Stimulated activated CD8-positive, alpha-beta memory T cell treated with anti-CD3 and anti-CD28 coated beads, Interleukin-4, amount 100 ng/mL, for 24 hours (primary cell): ENCODE measurements around the gene TRIAP1.
"Not testable (repeated sequence)": the region's sequence is repeated elsewhere in the genome, so short reads cannot be mapped to it uniquely, and the experiment has no call there.

Source experiments
- DNase-seq: peaks from one replicate; pipeline ENCODE4 v3.0.0-alpha.2; 2020; ENCODE audit warnings: low read depth

Gene TRIAP1

DNA sequence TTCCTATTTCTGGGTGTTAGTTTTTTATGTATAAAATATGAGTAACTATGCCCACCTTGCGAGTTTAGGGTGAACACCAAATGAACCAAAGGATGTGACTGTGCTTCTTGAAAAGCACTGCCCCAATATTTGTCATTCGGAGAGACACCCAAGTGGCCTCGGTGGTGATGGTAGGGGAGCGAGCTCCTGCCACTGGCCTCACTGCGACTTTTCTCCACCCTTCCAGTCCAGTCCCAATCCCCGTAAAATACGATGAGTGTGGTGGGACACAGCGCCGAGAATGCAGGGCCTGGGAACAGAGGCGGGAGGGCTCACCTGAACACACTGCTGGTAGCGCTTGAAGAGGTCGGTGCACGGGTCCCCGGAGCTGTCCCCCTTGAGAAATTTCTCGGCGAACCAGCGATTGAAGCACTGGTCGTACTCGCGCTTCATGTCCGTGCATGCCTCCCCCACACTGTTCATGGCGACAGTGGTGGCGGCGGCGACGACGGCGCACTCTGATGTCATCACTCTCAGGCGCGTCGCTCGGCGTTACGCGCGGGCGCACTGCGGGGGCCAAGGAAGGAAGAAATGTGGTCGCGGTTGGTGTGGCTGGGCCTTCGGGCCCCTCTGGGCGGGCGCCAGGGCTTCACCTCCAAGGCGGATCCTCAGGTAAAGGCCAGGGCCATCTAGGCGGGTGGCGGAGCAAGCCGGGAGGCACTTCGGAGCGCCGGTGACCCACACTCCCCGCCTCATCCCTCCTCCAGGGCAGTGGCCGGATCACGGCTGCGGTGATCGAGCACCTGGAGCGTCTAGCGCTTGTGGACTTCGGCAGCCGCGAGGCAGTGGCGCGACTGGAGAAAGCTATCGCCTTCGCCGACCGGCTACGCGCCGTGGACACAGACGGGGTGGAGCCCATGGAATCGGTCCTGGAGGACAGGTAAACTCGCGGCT, at the start of gene TRIAP1, which contains the start of gene GATC:
Gene TRIAP1 (minus strand): TSS at position 474 of the 933 bp plus-strand sequence. CDS start 12 bp downstream, at position 462.
Gene GATC (plus strand): TSS at position 534 of the 933 bp plus-strand sequence. CDS start 37 bp downstream, at position 571.
- DNase-seq: peak; percentile 83

DNA sequence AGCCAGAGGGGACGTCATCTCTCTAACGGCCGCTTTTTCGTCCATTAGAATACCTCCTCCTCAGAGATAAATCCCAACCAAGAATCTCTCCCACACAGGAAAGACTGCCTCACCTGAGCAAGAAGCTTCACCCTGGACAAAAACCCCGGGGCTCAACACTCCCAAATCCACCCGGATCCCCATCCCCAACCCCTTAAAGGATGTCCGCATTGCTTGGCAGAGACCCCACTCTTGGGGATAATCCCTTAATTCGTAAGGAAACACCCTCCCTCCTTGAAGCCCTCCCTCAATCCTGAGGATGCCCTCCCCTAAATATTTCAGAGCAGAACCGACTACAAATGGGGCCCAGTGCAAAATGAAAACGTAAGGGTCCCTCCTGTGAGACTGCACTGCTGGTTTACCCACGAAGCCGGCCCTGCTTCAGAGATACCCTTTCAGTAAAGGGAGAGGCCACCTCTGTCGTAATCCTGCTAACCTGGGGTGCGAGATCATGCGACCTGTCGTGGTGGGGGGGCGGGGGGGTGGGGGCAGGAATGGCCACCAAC, 49.1 kb upstream of the TRIAP1 start:
- no peak for DNase-seq

DNA sequence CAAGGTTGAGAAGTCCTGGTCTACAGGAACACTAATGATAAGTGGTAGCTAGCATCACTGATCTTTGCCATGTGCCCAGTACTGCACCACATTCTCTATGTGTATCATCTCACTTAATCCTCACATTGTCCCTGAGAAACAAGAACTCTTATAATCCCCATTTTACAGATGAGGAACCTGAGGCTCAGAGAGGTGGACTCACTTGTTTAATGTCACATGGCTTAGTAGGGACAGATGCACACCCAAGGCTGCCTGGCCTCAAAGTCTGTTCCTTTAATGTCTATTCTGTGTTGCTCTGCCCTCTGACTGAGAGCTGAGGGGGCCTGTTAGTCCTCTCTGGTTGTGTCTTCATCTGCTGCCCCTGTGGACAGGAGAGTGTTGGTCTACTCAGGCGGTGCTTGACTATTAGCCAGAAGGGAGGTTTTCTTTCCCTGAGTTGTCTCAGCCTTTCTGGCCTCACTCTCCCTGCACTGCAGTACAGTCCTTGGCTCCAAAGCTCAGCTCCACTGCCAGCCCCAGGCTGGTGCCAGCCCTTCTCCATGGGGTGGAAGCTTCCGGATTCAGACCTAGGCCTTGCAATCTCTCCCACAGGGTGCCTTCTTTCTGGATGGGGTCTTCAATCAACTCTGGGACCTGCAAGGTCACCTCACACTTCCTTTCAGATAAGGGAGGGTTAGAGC, 44.8 kb upstream of the TRIAP1 start:
- no peak for DNase-seq

DNA sequence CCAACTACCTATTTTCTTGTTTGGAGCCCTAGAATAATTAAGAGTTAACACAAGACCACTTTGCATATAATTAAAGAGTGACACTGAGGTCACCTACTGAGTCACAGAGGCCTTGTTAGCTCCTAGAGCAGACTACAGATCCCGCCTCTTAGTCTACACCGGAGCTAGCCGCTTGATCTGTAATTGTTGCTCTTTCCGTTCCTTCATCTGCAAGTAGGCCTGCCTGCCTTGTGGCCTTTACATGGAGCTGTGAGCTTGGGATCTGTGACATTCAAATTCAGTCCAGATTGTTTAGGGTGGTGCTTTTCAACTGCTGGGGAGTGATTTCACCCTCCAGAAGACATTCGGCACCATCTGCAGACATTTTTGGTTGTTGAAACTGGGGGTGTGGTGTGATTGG, 44.1 kb upstream of the TRIAP1 start:
- no peak for DNase-seq

DNA sequence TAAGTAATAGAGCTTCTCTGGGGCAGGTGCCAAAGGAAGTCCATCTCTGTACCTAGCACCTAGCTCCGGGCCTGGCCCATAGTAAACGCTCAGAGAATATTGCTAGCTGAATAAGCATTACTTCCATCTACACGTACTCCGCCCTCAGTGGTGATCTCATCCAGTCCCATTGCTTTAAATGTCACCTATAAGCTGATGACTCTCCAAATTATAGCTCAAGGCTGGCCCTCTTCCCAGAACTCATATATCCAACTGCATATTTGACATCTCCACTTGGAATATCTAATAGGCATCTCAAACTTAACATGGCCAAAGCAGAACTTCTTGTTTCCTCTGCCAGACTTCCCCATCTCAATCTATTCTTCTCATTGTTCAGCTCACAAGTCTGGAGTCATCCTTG, 42.8 kb upstream of the TRIAP1 start:
- DNase-seq: no peak

DNA sequence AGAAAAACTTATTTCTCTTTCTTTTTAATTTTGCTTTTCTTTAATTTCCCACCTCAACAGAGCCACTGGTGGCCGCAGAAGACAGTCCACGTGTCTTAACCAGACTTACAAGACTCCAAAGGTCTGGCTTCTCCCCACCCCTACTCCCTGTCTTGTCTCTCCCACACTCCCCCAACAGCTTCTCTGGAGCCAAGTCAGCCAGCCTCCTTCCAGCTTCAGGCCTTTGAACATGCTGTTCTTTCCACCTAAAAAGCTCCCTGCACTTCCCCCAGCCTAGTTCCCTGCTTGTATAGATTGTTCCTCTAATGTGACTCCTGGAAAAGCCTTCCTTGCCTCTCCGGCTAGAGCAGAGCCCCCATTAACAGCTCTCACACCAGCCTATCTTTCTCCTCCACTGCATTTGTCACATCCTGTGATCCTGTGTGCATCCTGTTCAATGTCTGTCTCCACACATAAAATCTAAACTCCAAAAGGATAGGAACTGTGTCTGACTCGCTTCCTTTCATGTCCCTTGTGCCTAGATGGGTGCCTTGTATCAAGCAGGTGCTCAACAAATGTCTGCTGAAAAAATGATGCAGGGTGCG, 42.0 kb upstream of the TRIAP1 start:
- DNase-seq: no peak

DNA sequence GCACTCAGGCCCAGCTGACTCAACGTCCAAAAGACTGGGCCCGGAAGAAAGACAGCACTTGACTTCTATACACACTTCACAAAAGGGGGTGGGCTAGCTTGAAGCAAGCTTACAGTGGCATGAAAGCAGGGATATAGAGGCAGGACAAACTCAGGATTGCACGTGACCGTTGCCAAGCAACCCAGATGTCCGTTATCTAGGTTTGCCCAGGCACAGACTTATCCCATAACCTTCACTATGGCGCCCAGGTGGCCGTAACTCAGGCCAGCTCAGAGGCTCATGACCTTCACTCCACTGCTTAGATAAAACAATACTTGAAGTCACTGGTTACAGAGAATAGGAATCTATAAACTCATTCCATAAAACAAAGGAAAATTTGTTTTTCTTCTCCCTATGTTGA, 41.4 kb upstream of the TRIAP1 start:
- DNase-seq: not testable (repeated sequence)

DNA sequence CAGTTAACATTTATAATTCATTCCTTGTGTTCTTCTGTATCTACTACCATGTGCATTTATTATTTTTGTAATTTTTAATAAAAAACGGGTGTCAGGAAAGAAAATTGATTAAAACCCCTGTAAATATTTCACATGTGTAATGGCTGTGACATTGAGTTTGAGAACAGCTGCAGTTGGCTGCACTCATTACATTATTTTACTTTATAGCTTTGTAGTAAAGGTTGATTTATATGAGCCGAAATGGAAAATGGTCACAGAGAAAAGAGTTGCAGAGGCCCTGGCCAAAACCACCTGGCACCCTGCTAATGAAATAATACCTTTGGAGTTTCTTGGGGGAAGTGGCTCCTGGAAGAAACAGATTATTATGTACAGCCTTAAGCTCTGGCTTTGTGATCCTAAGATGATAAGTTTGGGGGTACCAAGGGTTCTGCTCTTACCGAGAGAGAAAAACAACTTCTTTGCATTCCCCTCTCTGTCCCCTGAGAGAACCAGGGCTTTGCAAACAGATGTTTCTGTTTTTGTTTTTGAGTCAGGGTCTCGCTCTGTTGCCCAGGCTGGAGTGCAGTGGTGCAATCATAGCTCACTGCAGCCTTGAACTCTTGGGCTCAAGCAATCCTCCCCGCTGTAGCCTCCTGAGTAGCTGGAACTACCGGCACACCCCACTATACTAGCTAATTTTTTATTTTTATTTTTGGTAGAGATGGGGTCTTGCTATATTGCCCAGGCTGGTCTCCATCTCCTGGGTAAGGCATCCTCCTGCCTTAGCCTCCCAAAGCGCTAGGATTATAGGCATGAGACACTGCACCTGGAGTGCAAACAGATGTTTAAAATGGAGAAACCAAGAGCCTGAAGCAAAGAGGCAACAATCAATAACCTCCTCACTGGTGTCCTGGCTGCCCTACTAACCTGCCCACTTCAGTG, 40.0 kb upstream of the TRIAP1 start:
- no peak for DNase-seq

DNA sequence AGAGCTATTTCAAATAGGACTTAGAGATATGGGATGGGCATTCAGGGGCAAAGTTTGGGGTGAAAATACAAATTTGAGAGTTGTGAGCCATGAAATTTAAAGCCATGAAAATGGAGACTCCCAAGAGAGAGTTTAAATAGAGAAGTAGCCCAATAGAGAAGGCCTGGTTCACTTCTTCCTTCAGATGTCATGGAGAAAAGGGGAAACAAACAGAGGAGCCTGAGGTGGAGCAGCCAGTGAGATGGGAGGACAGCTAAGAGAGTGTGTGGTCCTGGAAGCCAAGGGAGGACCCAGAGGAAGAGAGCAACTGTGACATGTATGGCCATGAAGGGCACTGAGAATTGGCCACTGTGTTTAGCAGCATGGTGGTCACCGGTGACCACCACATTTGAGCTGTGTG, 37.4 kb upstream of the TRIAP1 start:
- DNase-seq: no peak

DNA sequence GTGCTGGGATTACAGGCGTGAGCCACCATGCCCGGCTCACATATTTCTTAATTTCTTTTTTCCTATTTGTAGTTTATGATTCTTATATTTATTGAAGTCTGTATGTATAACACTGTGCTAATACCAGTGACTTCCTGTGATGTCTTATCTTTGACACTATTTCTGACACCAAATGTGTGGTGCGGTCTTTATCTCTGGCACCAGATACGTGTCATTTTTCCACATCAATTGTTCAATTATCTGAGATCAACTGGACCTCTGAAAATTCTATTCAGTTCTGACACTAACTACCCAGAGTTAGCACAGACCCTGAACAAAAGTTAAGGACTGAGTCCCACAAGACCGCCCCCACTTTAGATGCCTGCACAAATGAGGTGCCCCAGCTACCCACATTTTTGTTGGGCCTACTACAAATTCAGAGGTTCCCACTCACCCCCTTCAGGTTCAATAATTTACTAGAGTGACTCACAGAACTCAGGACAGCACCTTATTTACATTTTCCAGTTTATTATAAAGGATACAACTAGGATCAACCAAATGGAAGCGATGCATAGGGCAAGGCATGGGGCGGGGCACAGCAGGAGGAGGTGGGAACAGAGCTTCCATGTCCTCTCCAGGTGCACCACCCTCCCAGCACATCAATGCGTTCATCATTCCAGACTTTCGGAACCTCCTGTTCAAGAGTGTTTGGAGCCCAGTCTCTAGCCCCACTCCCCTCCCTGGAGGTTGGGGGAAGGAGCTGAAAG, 35.0 kb upstream of the TRIAP1 start:
- no peak for DNase-seq

DNA sequence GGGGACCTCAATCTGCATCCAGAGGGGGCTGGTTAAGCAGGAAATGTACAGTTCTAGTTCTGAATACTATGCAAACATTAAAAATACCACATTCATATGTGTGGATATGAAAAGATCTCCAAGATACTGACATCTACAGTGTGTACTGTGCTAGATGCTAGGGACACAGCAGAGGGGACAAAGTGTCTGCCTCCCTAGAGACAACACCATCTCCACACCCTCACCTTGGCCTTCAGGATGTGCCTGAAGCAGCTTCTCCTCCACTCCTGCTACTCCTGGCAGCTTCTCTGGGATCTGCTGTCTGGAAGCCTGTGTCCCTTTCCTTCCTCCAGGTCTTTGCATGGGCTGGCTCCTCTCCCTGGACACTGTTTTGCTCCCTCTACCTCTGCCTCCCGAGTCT, 34.0 kb upstream of the TRIAP1 start:
- no peak for DNase-seq

DNA sequence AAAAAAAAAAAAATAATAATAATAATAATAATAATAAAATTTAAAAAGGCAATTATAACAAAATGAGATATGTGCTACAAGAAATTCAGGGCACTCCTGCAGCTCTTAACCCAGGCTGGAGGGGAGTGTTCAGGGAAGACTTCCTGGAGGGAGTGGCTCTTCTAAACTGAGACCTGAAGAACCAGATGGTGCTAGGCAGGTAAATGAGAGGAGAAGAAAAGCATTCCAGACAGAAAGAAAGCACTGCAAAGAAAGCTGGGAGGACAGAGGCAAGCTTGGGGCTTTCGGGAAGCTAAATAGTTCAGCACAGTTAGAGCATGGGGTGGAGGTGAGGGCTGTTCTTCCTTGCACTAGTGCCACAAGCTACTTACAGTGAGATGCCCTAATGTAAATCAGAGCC, 33.3 kb upstream of the TRIAP1 start:
- no peak for DNase-seq

DNA sequence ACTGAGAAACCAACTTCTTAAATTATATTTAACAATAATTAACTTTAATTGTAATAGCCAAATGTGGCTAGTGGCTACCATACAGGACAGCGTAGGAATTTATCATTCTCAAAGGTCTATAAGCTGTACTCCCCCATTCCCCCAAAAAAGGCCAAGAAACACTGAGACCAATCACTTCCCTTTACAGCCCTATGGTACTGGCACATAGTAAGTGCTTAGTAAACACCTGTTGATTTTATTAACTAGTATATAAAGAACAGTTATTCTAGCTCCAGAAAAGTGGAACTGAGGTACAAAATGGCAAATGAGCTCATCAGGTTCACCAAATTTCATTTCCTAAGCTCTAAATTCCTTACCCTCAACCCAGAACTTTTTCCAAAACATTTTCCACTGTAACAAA, 29.5 kb upstream of the TRIAP1 start:
- no peak for DNase-seq

DNA sequence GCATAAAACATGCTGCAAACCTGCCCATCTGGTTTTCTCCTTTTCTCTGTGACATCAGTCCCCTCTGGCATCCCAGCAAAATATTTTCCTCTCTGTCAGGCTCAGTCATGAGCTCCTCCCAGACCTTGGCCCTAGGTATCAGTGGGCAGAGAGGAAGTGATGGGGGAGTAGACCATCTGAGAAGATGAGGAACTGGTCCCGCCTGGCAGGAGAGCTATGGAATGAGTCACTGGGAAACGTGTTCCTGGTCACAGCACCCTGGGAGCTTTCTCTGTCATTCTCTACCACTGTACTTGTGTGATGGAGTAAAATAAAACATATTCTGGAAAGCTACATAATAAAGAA, 28.4 kb upstream of the TRIAP1 start:
- no peak for DNase-seq

DNA sequence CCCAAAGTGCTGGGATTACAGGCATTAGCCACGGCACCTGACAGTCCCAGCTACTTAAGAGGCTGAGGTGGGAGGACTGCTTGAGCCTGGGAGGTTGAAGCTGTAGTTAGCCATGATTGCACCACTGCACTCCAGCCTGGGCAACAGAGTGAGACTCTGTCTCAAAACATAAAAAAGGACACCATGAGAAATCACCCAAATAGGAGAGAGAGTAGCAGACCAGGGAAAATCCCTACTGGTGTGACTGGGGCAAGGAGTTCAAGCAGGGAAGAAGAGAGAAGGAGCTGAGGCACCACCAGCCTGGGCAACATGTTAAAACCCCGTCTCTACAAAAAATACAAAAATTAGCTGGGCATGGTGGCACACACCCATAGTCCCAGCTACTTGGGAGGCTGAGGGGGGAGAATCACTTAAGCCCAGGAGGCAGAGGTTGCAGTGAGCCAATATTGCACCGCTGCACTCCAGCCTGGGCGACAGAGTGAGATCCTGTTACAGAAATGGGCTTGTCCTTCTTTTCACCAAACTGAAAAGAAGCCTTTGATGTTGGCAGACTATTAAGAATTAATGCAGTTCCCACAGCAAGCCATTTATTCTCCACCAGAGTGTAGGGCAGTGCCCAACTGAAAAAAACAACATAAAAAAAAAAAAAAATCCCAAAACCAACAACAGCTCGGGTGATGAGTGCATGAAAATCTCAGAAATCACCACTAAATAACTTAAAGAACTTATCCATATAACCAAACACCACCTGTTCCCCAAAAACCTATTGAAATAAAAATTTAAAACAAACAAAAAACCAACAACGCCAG, 27.8 kb upstream of the TRIAP1 start:
- no peak for DNase-seq

DNA sequence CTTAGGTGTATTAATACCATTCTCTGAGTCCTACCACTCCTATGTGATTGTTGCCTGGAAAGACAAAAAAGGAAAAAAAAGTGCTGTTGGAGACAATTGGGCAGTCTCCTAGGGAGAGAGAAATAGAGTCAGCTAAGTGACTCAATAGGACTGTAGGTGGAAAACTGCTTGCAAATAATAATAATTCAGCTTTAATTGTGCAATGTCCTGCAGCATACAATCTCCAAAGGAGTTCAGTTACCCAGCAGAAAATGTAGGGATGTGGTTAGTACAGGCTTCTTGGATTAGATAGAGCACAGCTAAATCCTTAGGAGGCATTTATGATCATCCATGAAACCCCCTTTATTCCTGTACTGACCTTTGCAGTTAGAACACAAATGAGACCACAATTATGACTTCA, 26.3 kb upstream of the TRIAP1 start:
- no peak for DNase-seq

DNA sequence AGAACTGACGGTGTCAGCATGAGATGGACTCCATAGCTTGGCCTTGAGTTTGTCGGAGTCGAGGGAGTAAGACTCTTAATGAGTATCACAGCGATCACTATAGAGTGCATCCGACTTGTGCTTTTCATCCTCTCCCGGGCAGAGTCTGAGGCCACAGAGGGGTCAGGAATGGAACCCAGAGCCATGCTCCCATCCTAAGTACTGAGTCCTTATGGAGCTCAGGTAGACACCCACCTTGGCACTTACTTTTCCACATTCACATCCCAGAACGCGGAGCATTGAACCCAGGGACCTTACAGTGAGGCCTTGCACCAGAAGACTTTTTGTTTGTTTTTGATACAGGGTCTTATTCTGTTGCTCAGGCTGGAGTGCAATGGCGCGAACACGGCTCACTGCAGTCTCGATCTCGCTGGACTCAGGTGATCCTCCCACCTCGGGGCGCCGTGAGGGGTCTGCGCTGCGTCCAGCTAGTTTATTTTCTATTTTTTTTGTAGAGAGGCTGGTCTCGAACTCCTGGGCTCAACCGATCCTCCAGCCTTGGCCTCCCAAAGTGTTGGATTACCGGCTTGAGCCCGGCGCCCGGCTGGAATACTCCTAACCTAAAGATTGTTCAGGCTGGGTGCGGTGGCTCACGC, 24.1 kb upstream of the TRIAP1 start:
- DNase-seq: no peak

DNA sequence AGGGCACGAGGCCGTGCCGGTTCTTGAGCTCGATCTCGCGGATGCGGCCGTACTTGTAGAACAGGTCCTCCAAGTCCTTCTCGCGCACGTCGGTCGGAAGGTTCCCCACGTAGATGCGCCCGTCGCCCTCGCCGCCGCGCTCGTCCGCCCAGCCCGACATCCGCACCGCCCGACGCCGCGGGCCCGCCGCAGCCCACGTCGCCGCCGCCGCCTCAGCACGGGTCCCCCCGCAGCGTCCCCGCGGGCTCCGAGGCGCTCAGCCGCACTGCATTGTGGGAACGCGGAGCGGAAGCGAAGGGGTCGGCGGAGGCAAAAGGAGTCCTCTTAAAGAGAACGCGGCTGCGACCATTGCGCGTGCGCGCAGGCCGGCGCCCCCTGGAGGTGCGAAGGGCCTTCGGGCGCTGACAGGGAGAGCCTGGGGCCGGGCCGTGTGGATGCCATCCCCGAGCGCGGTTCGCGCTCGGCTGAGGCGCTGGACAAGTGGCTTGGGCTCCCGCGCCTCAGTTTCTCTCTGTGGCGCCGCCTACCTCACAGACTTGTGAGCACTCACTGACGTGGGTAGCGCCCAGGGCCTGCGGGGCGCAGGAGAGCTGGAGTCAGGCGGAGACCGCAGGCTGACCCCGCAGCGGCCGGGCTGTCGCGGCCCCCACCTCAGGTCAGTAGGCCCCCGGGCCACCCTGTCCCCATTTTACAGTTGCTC, 23.4 kb upstream of the TRIAP1 start, which contains the start of gene SRSF9:
Gene SRSF9 (minus strand): TSS at position 299 of the 700 bp plus-strand sequence. CDS start 139 bp downstream, at position 160.
- peak; percentile 96 for DNase-seq
